DND-41 (cell line): Measurements from ENCODE around the gene STC2.

Source experiments
- EZH2 ChIP-seq: IDR thresholded peaks from 3 replicates; pipeline ENCODE4 v1.6.1; 2012; ENCODE audit warnings: borderline replicate concordance, low read depth, mild to moderate bottlenecking, moderate library complexity, low read length, inconsistent platforms; ENCODE audit not compliant: severe bottlenecking
- TF ChIP-seq, protein P1 (sequence below): IDR thresholded peaks from 2 replicates; pipeline ENCODE4 v1.5.1; 2012; ENCODE audit warnings: borderline replicate concordance, low read length, moderate library complexity, mild to moderate bottlenecking; ENCODE audit not compliant: poor library complexity, severe bottlenecking; ENCODE audit errors: extremely low read depth

GRCh38 chr5:173268750-173269432 is 59.3 kb downstream of the STC2 start:
- TF ChIP-seq, protein P1, sequence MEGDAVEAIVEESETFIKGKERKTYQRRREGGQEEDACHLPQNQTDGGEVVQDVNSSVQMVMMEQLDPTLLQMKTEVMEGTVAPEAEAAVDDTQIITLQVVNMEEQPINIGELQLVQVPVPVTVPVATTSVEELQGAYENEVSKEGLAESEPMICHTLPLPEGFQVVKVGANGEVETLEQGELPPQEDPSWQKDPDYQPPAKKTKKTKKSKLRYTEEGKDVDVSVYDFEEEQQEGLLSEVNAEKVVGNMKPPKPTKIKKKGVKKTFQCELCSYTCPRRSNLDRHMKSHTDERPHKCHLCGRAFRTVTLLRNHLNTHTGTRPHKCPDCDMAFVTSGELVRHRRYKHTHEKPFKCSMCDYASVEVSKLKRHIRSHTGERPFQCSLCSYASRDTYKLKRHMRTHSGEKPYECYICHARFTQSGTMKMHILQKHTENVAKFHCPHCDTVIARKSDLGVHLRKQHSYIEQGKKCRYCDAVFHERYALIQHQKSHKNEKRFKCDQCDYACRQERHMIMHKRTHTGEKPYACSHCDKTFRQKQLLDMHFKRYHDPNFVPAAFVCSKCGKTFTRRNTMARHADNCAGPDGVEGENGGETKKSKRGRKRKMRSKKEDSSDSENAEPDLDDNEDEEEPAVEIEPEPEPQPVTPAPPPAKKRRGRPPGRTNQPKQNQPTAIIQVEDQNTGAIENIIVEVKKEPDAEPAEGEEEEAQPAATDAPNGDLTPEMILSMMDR, result no peak
- TF ChIP-seq EZH2, result no peak
